Fibroblast of upper back skin (primary cell): Measurements from ENCODE around the gene ATG4C.

Experiments
- DNase-seq: peaks from one replicate; pipeline ENCODE4 v3.0.0-alpha.2; 2013

Gene ATG4C

DNA sequence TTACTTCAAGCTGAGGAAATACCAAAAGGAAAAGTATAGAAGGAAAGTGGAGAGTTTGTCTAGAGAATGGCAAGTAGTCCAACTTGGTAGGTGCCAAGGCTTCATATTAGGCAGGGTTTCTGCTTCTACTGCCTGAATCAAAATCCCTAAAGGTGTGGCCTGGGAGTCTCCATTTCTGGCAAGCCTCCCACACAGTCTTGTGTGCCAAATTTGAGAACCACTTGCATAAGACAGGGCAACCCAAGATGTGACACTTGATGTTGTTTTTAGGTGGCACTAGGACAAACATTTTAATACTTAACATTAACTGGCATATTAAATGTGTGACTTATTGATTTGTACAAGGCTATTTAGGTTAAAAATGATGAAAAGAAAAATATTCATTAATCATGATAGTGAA, 60.1 kb downstream of the ATG4C start:
- no peak for DNase-seq

DNA sequence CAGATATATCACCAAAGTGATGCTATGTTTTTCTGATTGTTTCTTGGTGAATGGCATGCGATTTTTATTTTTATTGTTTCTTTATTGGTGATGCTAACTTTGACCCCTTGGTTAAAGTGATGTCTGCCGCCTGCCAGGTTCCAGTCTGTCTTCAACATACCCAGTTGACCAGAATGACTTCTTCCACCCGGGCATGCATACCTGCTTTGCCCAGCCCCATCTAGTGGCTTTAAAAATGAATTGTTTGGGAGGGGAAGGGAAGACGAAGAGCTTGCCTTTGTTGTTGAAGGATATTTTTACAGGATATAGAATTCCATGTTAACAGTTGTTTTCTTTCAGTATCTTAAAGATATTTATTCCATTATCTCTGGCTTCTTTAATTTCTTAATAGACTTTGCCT, 65.1 kb downstream of the ATG4C start:
- DNase-seq, result no peak

DNA sequence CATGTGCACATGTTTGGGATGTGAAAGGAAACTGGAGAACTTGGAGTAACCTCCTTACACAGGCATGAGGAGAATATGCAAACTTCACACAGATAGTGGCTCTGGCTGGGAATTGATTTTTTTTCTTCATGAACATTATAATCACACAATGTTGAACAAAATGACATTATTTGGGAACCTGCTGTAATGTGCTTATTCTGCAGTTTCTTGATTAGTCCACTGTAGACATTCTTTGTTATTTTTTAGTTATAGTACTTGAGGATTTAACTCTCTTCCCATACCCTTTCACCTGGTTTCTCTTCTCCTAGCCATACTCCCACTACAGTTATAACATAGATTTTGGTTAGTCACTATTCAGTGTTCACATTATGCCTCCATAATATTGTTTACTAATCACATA, 68.3 kb downstream of the ATG4C start:
- no peak for DNase-seq

DNA sequence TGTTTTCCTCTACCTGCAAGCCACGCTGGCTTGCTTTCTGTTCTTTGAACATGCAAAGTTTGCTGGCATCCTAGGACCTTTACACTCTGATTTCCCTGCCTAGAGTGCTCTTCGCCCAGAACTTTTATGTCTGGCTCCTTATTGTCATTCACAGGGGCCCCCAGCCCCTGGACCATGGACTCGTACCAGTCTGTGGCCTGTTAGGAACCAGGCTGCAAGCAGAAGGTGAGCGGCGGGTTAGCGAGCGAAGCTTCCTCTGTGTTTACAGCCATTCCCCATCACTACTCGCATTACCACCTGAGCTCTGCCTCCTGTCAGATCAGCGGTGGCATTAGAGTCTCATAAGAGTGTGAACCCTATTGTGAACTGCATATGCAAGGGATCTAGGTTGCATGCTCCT, 73.0 kb downstream of the ATG4C start:
- DNase-seq, result no peak

DNA sequence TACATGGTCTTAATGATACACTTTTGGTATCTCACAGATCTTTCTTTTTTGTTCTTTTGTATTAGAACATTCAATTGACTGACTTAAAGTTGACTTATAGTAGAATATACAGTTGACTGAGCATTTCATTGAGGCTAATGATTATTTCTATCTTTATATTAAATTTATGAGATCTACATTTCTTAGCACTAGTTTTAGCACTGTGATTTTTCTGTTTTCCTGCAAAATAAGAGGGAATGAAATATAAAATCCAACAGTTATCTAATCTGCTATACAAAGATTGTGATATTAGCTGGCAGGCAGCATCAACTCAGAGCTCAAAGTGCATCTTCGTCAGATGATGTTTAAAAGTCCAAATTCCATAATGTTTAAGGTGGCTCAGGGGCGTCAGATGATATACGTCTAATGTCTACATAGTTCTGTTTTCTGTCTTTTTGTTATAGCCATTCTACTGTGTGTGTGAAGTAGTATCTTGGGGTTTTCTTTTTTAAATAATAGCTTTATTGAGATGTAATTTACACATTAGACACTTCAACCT, 85.4 kb downstream of the ATG4C start:
- no peak for DNase-seq

DNA sequence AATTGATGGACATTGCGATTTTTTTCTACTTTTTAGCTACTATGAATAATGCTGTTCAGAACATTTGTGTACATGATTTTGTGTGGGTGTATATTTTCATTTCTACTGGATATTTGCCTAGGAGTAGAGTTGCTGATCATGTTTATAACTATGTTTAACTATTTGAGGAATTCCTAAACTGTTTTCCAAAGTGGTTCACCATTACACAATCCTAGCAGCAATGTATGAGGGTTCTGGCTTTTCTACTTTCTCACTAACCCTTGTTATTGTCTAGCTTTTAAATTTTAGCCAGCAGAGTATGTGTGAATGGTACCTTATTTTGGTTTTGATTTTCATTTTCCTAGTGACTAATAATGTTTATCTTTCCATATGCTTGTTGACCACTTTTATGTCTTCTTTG, 86.2 kb downstream of the ATG4C start:
- peak; percentile 7 for DNase-seq

DNA sequence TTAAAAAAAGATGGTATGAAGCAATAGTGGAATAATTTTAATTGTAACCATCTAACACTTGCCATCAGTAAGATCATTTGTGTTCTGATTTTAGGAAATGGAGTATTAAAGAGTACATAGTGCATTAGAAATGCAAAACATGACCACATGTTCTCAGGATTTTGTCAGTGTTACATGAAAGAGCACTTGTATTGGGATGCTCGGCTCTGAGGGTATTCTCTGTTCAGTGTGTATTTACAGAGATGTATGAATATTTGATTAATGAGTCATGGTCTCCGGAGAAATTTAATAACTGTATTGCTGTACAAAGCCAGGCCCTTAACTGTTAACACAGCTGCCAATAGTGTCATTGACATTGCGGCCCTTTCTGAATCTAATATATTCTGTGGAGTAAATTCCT, 91.7 kb downstream of the ATG4C start:
- peak; percentile 16 for DNase-seq

DNA sequence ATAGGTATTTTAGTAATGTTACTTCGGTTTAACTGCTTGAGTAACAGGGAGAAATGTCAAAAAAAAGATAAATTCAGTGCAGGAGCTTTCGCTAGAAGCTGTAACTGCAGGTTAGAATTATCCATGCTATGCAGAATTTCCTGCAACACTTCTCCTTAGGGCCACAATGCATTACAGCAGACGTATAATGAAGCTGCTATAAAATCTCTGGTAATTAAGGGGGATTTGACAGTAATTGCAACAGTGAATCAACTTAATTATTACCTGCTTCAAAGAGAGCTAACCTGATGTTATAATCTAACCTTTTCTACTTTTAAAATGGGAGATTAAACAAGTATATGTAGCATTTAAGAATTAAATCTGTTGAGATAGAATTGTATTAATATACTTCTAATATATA, 92.6 kb downstream of the ATG4C start:
- no peak for DNase-seq

DNA sequence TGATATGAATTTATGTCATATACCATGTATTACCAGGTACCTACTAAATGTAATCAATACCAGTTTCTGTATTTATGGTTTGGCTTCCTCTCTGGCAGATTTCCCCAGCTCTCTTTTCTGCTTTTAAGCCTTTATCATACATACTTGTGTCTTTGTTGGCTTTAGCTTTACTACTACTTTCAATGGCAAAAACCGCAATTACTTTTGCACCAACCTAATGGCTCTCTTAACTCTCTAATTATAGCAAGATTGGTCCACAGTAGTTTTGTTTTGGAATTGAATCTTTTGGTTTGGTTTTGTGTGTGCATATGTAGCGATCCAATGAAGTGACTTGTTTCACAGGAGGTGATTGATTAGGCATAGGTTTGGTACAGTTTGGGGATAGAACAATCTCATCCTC, 93.6 kb downstream of the ATG4C start:
- no peak for DNase-seq

DNA sequence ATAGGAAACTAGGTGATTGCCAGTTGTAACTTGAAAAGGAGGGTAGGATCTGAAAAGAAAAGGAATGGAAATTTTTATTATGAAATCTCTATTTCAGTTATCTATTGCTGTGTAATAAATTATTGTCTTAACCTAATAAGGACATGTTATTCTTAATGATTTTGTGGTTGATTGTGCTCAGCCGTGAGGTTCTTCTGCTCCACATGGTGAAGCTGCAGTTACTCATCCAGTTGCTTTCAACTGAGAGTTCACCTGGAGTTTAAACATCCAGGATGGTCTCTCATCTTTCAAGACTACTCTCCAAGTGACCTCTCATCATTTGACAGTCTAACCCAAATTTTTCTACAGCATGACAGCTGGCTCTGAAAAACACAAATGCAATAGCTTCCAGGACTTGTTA, 96.0 kb downstream of the ATG4C start:
- DNase-seq, result no peak

DNA sequence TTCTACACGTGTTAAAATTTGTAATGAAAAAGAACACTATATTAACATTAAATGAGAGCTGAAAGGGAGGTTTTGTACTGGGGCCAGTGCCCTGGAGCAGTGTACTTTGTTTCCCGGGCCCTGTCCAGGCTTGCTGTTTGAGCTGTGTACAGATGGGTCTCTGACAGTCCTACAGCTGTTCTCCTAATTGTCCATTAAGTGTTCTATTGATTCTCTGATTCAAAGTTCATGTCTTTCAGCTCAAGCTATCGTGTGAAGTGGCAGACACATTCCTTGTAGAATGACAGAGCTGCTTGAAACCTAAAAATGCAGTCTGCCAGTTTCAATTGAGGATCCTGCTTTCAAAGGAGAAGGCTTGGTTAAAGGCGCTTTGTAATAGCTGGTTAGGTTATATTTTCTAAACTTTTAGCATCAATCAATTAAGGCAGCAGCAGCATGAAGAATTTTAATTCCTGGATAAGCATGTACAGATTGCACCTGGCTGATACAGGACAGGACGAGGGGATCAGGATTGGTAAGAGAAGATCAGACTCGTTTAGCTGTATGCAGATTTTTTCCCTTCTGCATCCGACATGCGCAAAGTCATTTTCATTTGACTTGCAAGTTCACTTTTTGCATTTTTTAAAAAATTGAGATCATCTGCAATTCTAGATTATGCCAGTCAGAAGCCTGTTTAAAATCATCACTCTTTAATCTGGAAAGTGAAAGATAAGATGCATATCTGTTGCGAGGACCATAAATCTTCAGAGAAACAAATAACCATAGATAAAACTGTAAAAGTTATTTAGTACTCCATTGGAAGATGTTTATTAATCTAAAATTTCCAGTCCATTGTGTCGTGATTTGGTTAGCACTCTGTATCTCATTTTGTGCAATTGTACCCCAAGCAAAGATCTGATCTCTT, 98.5 kb downstream of the ATG4C start:
- DNase-seq, result no peak

DNA sequence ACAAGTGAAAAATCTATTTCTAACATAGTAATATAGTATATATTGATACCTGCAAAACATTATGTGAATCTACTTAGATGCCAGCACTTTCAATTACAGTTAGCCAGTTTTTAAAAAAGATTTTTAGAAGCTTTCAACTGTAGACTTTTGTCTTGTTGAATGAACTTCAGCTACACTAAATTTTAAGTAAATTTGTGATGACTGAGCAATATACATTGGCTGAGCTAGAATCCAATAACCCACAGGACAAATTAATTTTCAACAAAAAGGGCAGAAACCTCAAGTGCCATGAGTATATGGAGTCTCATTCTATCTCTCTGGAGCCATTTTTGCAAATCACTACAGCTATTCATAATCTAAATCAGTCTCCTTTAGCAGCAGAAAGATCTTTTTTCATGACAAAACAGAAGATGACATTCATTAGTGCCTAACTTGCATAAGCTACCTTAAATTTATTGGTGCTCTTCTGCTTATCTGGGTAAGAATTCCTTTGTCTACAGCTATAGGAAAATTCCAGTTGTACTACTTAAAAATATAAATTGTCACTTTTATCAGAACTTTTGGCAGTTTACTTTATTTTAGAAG, 100.3 kb downstream of the ATG4C start:
- DNase-seq, result no peak

DNA sequence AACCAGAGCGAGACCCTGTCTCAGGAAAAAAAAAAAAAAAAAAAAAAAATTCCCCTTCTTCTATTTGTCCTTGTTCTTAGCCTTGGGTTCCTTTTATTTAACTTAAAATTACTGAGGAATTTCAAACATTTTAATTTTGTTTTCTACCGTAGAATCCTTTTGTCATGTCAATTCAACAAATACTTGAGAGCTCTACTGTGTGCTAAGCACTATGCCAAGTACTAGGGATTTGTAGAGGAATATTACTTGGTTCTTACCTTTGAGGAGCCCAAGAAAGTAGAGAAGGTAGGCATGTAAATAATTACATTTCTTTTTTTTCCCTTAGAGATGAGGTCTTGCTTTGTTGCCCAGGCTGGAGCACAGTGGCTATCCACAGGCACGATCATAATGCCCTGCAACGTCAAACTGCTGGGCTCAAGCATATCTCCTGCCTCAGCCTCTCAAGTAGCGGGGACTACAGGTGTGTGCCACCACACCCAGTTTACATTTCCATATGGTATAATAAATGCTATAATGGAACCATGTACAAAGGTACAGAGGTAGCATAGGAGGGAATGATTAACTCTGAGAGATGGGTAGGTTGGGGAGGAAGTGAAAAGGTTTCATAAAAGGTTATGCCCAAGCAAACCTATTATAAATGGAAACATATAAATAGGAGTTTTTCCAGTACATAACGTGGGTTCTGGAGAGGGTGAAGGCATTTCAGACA, 104.0 kb downstream of the ATG4C start:
- no peak for DNase-seq

DNA sequence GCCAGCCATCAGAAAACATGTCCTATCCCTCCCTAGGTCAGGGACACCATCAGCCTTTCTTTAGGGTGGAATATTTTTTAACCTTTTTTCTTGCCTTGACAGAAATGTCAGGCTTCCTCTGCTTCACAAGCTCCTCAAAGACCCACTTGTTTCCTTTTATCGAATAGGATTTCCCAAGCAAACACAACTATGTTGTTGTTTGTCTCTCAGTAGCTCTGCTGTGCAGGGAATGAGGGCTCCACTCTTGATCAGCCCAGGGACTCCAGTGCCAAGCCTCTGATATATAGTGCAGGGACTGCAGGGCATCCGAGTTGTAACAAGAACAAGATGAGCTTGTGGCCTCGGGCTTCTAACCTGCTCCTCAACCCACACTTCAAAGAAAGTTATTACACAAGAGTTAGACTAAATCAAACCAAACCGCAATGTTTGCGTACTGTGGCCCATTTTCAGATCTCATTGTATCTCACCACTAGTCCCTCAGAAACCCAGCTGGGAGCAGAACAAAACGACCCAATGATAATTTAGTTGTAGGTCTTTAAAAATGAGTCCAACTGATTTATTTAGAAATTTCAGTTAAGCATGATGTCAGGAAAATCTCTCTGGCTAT, 108.1 kb downstream of the ATG4C start:
- no peak for DNase-seq

DNA sequence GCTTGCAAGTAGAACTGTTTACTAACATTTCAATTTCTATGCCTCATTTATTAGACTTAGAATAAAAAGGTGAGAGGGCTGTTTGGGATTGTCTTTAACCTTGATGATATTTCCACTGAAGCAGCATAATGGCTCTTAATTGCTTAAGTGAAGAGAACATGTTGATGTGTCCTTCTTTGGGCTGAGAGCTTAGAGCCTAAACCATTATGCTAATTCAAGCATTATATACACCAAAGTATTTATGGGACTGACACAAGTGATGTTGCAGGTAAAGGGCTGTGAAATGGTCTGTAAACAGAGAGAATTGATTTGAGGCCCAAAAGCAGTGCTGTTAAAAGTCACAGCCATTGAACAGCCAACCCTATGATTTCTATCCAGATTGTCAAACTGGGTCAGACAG, 113.9 kb downstream of the ATG4C start:
- DNase-seq, result no peak

DNA sequence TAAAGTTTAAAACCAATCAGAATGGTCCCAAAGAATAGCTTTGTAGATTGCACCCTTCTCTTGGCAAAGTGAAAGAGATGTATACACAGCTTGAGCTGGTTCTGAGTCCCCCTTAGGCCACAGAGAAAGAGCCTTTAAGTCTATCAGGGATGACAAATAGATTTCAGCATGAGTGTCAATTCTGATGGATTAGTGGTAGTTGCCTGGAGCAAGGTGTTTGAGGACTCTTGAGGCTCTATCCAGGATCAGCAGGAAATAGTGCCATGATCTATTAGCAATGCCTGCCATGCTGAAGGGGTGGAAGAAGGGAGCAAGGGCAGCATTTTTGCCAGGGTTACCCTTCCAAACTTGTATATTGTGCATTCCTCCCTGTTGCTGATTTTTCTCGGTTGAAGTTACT, 116.6 kb downstream of the ATG4C start:
- no peak for DNase-seq

DNA sequence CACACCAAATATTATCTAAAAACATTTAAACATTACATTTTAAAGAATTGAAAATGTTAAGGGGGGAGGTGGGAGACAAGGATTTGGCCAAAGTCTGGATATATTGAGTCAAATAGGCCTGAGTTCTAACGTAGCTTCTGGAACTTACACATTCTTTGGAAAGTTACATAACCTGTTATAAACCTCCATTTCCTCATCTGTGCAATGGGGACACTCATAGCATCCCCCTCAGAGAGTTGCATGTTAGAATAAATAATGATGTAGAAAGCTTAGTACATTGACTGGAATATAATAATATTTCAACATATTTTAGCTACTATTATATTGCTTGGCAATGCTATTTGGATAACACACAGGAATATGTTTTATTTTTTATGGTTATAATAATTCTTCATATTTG, 117.7 kb downstream of the ATG4C start:
- no peak for DNase-seq

DNA sequence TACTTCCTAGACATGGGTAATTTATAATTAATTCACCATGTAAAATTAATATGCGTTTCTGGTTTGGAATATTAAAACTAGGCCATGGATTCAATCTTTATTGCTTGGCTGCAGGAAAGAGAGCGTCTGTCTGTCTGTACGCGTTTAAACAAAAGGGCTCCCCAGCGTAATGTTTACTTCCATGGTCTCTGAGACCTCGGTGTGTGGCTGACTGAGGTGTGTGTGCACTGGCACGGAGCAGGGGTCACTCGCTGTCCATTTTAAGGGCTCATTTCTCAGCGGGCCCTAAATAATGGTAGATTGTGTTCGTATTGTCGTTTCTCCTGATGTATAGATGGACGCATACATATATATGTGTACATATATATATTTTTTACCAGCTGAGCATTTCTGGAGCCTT, 119.6 kb downstream of the ATG4C start:
- no peak for DNase-seq

DNA sequence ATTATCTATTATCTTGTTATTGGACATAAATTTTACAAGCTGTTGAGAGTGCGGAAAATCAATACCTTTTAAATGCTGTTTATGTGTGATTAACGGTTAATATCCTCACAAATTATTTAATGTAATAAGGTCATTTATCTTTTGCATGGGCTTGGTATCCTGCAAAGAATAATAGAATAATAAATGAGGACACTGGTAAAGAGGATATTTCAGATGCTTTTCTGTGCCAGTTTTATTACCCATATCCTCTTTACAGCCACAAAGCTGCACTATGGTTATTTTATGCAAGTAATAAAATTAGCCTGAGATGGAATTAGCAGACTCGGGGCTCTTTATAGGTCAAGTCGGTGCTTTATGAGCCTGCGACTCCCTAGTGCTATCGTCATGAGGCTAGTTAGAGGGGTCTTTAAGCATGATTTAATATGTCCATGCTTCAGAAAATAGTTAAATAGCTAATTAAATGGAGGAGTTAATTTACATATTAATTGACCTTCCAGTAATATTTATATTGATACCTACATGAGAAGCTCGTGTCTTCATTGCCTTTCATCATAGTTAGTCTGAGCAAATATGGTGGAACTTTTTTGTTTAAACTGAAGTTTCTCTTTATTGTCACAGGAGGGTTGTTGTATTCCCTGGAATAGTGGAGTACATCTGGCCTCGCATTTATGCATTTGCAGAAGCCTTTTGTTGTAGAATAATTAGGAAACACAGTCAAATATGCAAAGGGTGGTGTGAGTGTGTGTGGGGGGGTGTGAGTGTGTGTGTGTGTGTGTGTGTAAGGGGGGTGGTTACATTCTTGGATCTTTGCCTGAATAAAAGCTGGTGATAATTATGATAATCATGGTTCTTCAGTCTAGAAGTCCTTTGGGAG, 120.3 kb downstream of the ATG4C start:
- DNase-seq, result no peak

DNA sequence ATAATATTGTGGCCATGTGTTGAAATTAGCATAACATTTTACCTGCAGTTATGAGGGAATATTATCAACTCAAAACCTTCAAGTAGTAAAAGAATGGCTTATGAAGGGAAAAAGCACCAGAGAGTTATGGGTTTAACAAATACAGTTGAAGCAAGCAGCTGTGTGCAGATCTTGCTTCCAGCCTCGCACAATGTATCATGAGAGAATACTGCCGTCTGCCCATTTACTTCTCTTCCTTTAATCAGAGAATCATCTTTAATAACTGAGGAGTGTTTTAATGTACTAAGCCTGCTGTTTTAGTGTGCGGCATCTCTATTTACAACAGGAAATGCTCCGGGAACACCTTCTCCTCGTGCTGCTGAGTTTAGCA, 120.9 kb downstream of the ATG4C start:
- no peak for DNase-seq

DNA sequence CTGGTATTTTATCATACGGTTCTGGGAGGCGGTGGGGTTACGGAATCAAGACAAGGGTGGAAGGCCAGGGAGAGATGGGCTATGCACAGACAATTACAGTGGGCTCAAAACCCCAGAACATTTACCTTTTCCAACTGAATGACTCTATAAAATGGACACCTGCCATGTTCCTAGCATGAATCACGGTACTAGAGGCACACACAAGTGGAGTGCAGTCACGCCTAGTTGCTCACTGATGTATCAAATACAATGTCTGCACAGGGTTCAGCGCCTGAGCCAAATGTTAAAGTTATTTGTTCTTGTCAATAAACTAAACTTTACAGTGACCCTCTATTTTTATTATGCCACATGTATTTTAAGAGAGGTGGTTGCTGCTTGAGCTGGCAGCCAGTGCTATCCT, 121.4 kb downstream of the ATG4C start:
- no peak for DNase-seq

DNA sequence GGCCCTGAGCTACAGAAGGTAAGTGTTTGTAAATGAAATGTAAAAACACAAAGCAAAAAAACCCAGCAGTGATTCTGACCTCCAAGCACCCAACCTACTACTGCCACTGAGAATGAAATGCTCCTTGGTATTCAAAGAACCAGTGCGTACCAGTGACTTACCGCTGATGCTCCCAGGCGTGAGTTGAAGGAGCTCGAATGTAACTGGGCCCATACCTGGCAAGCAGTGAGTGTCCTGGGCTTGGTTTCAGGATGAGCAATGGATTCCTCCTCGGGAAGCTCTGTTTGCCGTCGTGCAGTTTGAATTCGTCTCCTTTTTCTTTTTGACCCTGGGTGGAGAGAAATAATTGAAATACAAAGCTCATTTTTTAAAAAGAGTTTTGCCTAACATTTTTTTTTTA, 121.9 kb downstream of the ATG4C start:
- DNase-seq, result no peak
